ENCODE results near the gene PIK3CD. TPM values are rescaled to one million over a fixed set of nuclear protein-coding genes. Genes with fewer than 3 reads are reported as not detected.

Gene PIK3CD
- total RNA-seq, 2 experiments from 2014 or later, result 13.6 to 37.1 TPM

GRCh38 chr1:9670085-9670484 is 18.6 kb downstream of the PIK3CD start:
- Histone ChIP-seq H3K9me3 (ENCODE audit: low read length) (no peaks in the 10 kb centered on the region), H3K4me3 (ENCODE audit: low read depth, low read length, poor library complexity, severe bottlenecking) (no peak overlapping the region), H3K9me2 (ENCODE audit: insufficient read depth, low read length) (no peaks in the 10 kb centered on the region), H2AFZ (ENCODE audit: low read length) (no peak overlapping the region), H4K20me1 (ENCODE audit: insufficient read depth, low read length) (no peaks in the 10 kb centered on the region), H3K4me1 (ENCODE audit: insufficient read depth, low read length, poor library complexity, severe bottlenecking) (no peaks in the 10 kb centered on the region), H3K36me3 (ENCODE audit: insufficient read depth, low read length) (no peaks in the 10 kb centered on the region), H3K4me2 (ENCODE audit: low read length) (no peak overlapping the region), H3K79me2 (ENCODE audit: insufficient read depth, low read depth, low read length) (no peaks in the 10 kb centered on the region), H3K27ac (ENCODE audit: low read depth, low read length, poor library complexity, severe bottlenecking) (no peak overlapping the region)
- ChIA-PET POLR2A (interaction anchor here (0.6 to 0.7 kb wide), 2 partner anchors 95 to 755 kb away, joined by 3 to 4 read pairs; no protein-coding TSS in a partner anchor), CTCF (ENCODE audit: unreplicated experiment) (no interaction called here)
- intact Hi-C loops (cut with micrococcal nuclease; ENCODE audit: unreplicated experiment), result no loop called here
- DNase-seq (ENCODE audit: low spot score), result no peak
- TF ChIP-seq EZH2phosphoT487 (IDR thresholded peaks at IDR 0.05; ENCODE audit: borderline replicate concordance, low read depth, low read length) (no peak), CTCF (conservative IDR thresholded peaks at IDR 0.05; ENCODE audit: low read length) (no peak)
- no TSS peak for BruUV-seq (replicated peaks)

GRCh38 chr1:9671377-9672140 is 20.0 kb downstream of the PIK3CD start:
- Histone ChIP-seq H3K4me1 (ENCODE audit: insufficient read depth, low read length, poor library complexity, severe bottlenecking) (no peaks in the 10 kb centered on the region), H3K4me2 (ENCODE audit: low read length) (no peak overlapping the region), H4K20me1 (ENCODE audit: insufficient read depth, low read length) (no peaks in the 10 kb centered on the region), H3K4me3 (ENCODE audit: low read depth, low read length, poor library complexity, severe bottlenecking) (no peak overlapping the region), H3K27ac (ENCODE audit: low read depth, low read length, poor library complexity, severe bottlenecking) (no peak overlapping the region), H3K79me2 (ENCODE audit: insufficient read depth, low read depth, low read length) (no peaks in the 10 kb centered on the region), H2AFZ (ENCODE audit: low read length) (no peak overlapping the region), H3K9me3 (ENCODE audit: low read length) (no peaks in the 10 kb centered on the region), H3K36me3 (ENCODE audit: insufficient read depth, low read length) (no peaks in the 10 kb centered on the region), H3K9me2 (ENCODE audit: insufficient read depth, low read length) (no peaks in the 10 kb centered on the region)
- intact Hi-C loops (cut with micrococcal nuclease; ENCODE audit: unreplicated experiment), result no loop called here
- TF ChIP-seq CTCF (conservative IDR thresholded peaks at IDR 0.05; ENCODE audit: low read length), result no peak
- TF ChIP-seq EZH2phosphoT487 (IDR thresholded peaks at IDR 0.05; ENCODE audit: borderline replicate concordance, low read depth, low read length), result no peak
- DNase-seq (ENCODE audit: low spot score), result no peak
- no TSS peak for BruUV-seq (replicated peaks)
- CTCF ChIA-PET (ENCODE audit: unreplicated experiment), result no interaction called here
- POLR2A ChIA-PET, result interaction anchor here (0.6 kb wide), 1 partner anchor 158 kb away, joined by 4 read pairs; no protein-coding TSS in a partner anchor

- Histone ChIP-seq H3K4me2 (ENCODE audit: low read length) (no peak overlapping the region), H2AFZ (ENCODE audit: low read length) (no peak overlapping the region), H4K20me1 (ENCODE audit: insufficient read depth, low read length) (no peaks in the 10 kb centered on the region), H3K4me3 (ENCODE audit: low read depth, low read length, poor library complexity, severe bottlenecking) (no peak overlapping the region), H3K79me2 (ENCODE audit: insufficient read depth, low read depth, low read length) (no peaks in the 10 kb centered on the region), H3K4me1 (ENCODE audit: insufficient read depth, low read length, poor library complexity, severe bottlenecking) (no peaks in the 10 kb centered on the region), H3K36me3 (ENCODE audit: insufficient read depth, low read length) (no peaks in the 10 kb centered on the region), H3K9me2 (ENCODE audit: insufficient read depth, low read length) (no peaks in the 10 kb centered on the region), H3K9me3 (ENCODE audit: low read length) (no peaks in the 10 kb centered on the region), H3K27ac (ENCODE audit: low read depth, low read length, poor library complexity, severe bottlenecking) (no peak overlapping the region)
- DNase-seq (ENCODE audit: low spot score), result no peak
- no TSS peak for BruUV-seq (replicated peaks)
- intact Hi-C loops (cut with micrococcal nuclease; ENCODE audit: unreplicated experiment), result no loop called here
- CTCF ChIA-PET (ENCODE audit: unreplicated experiment), result no interaction called here
- no peak for TF ChIP-seq CTCF (conservative IDR thresholded peaks at IDR 0.05; ENCODE audit: low read length)
- no peak for TF ChIP-seq EZH2phosphoT487 (IDR thresholded peaks at IDR 0.05; ENCODE audit: borderline replicate concordance, low read depth, low read length)
- POLR2A ChIA-PET, result interaction anchor here (0.6 kb wide), 1 partner anchor 157 kb away, joined by 4 read pairs; no protein-coding TSS in a partner anchor
Measured at GRCh38 chr1:9672444-9672843, 20.9 kb downstream of the PIK3CD start.
